Measurements from ENCODE around the gene ANGEL2. TPM values are rescaled to one million over a fixed set of nuclear protein-coding genes. Genes with fewer than 3 reads are reported as not detected.

The ANGEL2 gene, protein sequence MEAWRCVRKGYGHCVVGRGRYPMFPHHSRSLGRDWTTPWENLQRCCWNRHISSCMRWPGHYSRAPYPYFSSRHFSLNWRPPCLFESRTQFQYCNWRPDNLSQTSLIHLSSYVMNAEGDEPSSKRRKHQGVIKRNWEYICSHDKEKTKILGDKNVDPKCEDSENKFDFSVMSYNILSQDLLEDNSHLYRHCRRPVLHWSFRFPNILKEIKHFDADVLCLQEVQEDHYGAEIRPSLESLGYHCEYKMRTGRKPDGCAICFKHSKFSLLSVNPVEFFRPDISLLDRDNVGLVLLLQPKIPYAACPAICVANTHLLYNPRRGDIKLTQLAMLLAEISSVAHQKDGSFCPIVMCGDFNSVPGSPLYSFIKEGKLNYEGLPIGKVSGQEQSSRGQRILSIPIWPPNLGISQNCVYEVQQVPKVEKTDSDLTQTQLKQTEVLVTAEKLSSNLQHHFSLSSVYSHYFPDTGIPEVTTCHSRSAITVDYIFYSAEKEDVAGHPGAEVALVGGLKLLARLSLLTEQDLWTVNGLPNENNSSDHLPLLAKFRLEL
- 40.9 and 49.5 TPM in 2 replicates for total RNA-seq

DNA sequence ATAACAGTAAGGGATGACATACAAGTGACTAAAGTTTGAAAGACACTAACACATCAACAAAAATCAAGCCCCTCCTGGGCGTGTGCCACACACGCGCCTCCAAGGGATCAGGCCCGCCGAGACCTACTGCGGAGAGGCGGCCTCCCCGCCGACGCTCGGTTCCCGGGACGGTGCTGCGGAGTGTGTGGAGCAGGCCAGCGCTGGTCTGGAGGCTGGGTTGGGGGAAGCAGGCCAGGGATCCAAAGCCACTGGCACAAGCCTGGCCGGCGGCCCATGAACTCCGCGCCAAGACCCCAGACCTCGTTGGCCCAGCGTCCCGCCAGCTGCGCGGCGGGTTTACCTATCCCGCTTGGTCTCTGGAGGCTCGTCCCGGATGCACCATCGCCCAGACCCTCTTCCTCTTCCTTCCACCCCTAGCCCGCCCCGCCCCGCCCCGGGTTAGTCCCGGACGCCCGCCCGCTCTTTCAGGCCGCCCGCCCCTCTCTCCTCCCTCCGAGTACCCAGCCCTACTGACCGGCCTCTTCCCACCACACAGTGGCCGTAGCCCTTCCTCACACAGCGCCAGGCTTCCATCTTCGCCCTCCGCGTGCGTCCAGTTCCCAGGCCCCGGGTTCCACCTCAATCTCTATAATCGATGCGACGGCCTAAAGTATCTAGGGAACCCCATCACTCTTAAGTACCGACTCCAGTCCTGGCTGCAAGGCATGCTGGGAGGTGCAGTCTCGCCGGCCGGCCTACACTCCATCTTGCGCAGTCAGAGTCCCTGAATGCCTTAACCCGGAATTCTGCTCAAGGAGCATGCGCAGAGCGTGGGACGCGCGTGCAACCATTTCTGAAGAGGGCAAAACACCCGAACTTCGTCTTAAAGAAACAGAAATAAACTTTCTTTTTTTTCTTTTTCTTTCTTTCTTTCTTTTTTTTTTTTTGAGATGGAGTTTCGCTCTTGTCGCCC lies at the start of gene ANGEL2:
Gene ANGEL2 (minus strand): TSS at position 769 of the 952 bp plus-strand sequence. CDS start 196 bp downstream, at position 573.

DNA sequence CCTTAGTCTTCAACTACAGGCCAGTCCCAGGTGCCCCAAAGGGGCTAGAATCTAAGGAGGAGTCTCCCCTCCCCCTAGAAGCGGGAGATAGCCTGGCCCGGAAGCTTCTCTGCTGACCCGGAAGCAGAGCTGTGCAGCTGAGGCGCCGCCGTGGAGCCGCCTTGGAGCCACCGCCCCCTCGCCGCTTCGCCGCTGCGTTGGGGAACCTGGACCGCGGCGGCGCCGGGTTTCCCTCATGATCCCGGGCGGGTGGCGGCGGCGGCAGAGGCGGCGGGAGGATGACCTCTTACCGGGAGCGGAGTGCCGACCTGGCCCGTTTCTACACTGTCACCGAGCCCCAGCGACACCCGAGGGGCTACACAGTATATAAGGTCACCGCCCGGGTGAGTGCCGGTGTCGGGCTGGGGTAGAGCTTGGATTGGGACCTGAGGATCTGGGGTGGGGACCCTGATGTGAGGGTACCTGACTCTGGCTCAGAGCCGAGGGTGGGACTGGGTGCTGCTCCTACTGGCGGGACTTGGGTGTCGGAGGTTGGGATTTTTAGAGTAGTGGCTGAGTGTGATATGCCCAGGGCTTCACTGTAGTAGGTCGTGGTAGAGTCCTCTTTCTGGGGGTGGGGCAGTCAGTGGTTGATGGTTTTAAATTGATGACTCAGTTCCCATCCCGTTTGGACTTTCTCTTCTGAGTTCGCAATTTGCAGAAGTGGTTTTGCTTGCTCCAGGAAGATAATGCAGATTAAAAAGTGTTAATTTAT lies 35.6 kb upstream of the ANGEL2 start, which contains the start of gene RPS6KC1:
Gene RPS6KC1 (plus strand): TSS at position 115 of the 754 bp plus-strand sequence. CDS start 164 bp downstream, at position 279.

DNA sequence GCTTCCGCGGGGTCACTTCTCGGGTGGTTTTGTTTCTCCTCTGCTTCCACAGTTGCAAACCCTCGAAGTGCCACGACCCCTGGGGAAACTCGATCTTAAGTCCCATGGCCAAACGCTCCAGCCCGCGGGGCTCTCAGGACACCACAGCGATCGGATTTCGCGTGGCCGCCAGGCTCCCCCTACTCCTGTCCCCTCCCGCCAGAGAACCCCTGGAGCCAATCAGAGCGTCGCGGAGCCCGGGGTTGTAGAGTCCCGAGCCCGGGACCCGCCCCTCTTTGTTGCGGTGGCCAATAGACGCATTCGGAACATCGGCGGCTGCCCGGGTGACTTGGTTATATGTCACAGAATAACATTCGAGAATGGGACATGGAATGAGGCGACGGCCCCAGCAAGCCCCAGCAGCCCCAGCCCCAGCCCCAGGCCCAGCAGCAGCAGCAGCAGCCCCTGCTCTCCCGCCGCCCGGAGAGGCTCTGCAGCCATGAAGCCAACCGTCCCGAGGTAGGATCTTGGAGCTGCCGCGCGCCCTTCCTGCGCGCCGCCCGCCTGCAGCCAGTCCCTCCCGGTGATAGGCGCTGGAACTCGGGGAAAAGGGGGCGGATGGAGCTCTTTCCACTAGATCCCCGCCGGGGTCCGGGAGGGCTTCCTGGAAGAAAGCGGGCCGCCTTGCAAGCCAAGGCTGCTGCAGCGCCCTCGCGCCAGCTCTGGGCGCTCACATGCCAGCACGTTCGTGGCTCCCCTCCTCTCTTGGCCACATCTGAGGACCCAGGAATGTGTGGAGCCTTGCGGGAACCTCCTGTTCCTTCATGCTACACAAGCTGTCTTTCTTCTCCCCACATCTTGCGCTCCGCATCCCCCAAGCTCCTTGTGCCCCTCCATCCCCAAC lies 65.2 kb downstream of the ANGEL2 start, which contains the start of gene VASH2:
Gene VASH2 (plus strand): TSS at position 299 of the 883 bp plus-strand sequence. CDS start 1,002 bp downstream, outside the sequence.

Other genes with a start within 250 kb of the ANGEL2 start
- gene NSL1, start 224.1 kb downstream of the ANGEL2 start, total RNA-seq, result 33.5 and 46.5 TPM in 2 replicates
- 16.6 and 26.9 TPM in 2 replicates for gene TATDN3, start 224.0 kb downstream of the ANGEL2 start, total RNA-seq
- not detected in 2 replicates for gene SPATA45, start 168.2 kb downstream of the ANGEL2 start, total RNA-seq
- gene FLVCR1, start 157.6 kb downstream of the ANGEL2 start, total RNA-seq, result 9.0 and 9.4 TPM in 2 replicates
- 0.30 and 0.32 TPM in 2 replicates for gene VASH2, start 65.3 kb downstream of the ANGEL2 start, total RNA-seq
- 19.8 and 22.9 TPM in 2 replicates for gene RPS6KC1, start 35.4 kb upstream of the ANGEL2 start, total RNA-seq

Measured in epithelial cell of umbilical artery (primary cell).